HG02642 (cell line): ENCODE results near the gene SMO.

Experiments used
- ATAC-seq: cut with Tn5 transposase; IDR thresholded peaks from one replicate; pipeline ENCODE4 v1.9.1; 2021; ENCODE audit warnings: mild to moderate bottlenecking; ENCODE audit not compliant: unreplicated experiment, poor library complexity

SMO gene

DNA sequence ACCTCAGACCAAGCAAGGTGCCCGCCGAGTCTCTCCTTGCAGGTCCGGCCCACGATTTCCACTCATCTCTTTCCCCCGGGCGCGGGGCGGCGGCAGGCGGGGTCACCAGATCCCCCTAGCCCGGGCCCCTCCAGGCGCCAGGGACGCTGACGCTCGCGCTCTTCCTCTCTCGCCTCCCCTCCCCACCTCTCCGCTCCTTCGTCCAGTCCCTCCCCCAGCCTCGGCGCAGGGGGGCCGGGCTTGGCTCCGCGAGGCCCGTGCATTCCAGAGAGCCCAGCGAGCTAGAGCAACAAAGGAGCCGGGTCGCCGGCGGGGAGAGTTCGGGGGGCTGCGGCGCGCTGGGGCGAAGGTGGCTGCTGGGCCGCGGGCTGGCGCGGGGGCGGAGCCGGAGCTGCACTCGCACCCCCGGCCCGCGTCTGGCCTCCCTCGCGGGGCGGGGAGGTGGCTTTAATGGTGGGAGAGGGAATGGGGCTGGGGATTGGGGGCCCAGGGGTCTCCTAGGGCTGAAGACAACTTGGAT, at the start of gene SMO:
Gene SMO (plus strand): TSS at position 262 of the 520 bp plus-strand sequence. CDS start 519 bp downstream, outside the sequence.
- no peak for ATAC-seq

DNA sequence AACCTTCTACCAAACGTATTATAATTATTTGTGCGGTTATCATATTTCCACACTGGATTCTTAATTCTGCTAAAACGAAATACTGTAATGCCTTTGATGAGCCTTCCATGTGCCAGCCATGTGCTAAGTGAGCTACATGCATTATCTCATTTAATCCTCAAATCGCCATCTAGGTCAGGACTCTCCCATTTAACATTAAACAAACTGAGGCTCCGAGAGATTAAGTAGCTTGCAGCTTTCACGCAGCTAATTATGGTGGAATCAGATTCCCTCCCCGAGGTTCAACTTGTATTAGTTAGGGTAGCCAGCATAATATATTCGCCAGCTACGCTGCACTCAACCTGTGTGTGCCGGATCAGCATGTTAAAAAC, 44.7 kb upstream of the SMO start:
- ATAC-seq = no peak

DNA sequence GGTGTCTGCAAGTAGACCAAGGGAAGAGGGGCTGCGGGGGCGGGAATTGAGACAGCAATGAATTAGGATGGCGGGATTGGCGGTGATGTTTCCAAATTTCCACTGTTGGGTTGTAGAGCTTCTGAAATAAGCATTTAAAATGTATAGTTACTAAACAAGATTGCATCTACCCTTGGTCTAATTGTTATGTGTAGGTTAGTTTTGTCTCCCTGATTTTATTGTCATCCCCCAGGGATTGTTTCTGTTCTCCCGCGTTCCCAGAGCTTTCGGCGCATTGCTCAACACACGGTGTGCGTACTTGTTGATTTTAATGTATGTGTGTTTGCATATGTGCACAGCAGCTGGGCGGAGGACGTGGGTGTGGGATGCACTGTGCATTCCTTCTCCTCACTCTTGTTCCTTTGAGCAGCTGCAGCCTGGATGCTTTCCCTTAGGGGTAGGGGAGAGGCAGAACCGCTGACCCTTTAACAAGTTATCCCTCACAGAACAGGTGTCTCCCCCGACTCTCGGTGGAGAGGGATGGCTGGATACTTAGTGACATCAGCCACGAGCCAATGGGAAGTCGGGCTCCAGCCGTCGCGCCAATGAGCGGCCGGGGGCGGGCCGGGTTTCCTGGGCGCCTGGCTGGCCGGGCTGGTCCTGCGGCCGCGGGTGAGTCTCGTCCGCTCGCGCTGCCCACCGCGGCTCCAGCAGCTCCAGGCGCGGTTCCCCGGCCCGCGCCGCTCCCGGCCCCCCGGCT, 44.2 kb upstream of the SMO start, which contains the start of gene TSPAN33:
Gene TSPAN33 (plus strand): TSS at position 613 of the 739 bp plus-strand sequence. CDS start 274 bp downstream, outside the sequence.
- peak; percentile 75 for ATAC-seq

DNA sequence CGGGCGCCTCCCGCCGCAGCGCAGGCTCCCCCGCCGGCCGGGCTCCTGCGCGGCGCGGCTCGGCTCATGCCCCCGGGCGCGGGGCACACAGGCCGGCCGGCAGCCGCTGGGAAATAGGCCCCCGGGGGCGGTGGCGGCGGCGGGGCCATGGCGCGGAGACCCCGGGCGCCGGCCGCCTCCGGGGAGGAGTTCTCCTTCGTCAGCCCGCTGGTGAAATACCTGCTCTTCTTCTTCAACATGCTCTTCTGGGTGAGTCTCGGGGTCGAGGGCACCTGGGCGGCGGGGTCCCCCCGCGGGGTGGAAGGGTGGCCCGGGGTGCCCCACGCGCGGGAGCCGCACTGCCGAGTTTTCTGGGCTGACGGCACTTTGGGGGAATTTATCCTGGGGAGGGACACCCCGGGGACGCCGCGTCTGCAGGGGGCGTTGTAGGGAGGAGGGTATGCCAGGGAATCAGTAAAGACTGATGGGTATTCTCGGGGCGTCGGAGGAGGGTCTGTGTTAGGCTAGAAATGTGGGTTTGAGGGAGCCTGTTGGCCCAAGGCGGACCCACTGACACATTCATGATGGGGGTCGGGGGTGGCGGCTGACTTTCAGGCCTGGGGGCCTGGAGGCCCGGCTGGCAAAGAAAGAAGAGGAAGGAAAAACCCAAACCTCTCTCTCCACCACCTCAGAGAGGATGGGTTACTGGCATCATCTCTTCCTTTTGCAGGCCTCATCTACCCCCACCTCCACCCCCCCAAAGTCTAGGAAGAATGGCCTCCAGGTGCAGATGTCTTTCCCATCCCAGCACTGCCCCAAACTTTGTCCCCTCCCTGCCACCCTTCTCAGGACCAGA, 43.4 kb upstream of the SMO start:
- ATAC-seq = peak; percentile 20

DNA sequence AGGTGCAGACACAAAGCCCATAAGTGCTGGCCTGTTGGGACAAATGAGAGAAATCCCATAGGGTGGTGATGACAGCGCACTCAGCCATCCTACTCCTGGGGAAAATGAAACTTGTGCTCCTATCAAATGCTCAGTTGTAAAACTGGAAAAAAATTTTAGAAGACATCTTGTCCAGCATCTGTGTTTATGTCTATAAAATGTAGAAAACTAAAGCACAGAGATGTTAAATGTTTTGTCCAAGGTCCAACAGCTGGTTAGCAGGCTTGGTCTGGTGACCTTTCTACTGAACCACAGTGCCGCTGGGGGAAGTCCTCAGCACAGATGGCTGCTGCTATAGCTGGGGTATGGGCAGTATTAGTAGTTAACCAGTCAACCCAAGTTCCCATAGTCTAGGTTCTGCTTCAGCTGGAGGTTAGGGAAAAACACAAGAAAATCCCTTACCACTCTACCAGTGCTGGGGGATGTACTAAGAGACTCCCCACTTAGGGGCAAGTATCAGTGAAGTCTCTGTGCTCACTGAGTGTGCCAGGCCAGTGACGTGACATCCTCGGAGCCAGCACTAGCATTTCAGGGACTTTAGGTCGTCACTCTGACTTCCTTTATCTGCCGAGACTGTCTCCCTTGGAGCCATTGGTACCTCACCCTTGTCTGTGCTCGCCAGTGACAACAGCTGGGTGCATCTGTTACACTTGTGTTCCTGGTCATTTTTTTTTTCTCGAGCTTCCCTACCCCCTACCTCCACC, 42.0 kb upstream of the SMO start:
- peak; percentile 70 for ATAC-seq

DNA sequence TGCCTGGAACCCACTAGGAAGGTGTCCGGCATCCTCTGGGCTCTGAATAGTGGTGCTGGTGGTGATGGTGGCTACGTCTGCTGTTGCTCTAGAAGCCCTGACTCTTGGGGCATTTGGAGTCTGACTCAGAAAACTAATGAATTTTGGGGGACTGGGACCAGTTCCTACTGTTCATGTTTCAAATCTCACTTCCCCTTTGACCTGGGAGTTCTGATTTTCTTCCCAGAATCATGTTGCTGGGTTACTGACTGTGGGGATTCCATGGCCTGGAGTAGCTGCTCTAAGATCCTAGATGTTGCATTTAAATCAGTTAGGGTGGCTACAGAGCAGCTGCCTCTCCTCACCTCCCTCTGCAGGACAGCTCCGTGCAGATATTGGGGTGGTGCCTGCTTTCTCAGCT, 40.7 kb upstream of the SMO start:
- ATAC-seq = no peak

DNA sequence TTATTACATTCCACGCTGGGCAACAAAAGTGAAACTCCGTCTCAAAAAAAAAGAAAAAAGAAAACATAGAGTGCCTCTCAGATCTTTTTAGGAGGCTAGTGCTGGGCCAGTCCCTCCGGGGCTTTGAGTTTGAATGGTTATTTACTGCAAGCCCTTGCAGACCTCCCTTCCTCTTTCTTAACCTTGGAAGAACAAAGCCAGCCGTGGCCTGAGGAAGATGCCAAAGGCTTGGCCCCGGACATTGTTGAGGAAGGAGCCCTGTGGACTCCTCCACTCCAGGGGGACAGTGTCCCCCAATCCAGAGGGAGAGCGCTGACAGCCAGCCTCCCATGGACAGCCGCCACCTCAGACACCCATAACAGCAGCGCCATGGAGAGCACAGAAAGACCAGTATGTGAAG, 38.9 kb upstream of the SMO start:
- ATAC-seq = no peak

DNA sequence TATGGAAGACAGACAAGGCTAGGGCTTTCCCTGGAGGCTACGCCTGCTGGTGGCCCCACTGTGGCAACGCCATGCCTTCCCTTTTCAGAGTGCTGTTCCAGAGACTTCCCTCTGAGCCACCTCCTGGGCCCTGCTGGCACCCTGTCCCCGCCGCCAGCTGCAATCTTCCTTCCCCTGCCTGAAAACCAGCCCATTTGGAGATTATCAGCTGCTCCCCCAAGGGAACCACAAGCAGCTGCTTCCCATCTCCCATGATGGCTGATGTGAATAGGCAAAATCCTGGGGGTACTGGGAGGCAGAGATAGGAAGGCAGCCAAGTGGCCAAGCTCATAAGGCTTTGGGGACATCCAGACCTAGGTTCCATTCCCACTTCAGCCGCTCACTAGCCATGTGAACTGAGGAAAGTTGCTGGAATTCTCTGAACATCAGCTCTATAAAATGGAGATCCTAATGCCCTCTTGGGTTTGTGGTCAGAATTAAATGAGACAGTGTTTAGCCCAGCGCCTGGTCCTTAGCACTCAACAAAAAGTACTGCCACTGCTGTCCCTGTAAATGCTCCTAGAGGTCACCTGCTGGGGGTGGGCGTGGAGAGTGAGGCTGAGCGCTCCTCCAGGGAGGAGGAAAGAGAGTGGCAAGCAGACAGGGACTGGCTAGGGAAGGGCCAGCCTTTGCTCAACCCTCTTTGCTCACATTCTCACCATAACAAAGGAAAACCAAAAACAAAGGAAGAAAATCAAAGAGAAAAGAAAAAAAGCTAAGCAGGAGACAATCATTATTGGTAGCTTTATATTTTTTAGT, 38.0 kb upstream of the SMO start:
- no peak for ATAC-seq

DNA sequence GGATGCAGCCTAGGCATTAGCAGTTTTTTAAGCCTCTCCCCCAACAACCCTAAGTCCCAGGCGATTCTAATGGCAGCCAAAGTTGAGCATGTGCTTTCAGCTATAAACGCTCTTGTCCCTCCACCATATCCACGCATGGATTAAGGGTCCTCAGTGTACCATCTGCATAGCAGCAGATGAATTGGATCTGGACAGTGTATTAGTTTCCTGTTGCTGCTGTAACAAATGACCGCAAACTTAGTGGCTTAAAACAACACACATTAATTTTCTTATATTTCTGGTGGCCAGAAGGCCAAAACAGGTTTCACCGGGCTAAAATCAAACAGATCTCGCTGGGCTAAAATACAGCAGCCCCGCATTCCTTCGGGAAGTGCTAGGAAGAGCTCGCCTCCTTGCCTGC, 30.8 kb upstream of the SMO start:
- ATAC-seq = no peak

DNA sequence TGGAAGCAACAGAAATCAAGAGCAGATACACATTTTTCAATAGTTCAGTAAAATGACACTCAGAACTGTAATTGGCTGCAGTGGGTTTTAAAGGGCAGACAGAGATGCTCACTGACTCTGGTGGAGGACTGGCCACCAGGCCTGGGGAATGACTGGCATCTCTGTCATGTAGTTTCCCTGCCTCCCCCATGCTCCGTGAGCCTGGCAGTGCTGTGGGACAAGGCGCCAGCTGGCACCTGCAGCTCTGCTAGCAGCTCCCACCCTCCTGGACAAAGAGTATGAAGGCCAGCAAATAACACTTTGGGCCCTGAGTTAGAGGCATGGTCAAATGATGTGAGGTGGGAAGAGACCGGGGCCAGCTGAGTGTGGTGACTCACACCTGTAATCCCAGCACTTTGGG, 28.9 kb upstream of the SMO start:
- no peak for ATAC-seq

DNA sequence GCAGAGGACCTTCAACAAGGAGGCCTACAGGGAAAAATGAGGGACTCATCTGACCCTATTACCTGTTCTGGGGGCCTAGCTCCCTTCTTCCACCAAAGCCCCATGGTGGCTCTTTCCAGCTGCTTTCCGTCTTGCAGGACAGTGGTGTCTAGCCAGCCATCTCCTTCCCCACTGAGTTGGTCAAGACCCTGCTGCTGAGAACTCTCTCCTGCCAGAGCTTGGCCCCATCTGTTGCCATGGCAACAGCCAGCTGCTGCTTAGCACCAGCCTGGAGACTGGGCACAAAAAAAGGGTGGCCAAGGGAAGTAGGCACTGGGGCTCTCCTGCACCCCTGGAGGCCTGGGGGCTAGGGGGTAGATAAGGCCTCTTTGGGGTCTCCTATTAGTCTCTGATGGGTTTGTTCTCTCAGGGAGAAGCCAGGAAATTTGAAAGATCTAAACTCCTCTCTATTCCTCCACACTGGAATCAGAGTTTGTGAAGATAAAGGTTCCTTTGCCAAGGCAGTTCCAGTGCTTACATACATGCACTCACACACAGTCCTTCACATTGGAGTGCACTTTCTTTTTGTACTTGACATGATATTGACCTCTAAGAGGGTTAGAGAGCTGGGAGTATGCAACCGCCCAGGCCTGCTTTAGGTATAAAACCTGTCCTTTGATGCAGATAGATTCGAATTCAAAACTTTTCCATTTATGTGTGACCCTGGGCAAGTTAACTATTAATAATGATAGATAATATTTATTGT, 28.1 kb upstream of the SMO start:
- no peak for ATAC-seq

DNA sequence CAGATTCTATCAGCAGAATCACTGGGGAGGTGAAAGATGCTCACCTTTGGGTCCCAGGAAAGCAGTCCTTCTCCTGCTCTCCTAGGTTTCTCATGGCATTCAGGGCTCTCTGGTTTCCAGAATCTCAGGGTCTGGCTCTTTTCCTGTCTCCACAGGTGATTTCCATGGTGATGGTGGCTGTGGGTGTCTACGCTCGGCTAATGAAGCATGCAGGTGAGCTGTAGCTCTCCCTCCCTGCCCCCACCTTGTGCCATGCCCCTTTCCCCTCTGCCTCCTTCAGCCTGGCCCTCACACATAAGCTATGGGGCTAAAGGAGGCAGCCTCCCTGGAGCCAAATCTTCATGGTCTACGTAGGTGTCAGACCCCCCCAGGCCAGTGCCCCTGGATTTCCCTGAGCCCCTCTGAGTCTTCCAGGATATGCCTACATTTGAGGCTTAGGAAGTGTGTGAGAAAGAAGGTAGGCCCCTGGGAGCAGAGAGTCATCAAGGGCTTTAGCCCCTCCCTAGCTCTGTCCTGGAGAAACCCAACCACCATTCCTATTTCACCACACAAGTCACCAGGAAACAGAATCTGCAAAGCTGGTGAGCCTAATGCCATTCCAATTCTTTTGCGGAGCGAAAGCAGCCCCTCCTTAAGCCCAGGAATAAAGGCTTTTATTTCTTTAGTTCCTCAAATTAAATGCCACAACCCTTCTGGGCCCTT, 26.8 kb upstream of the SMO start:
- ATAC-seq = no peak

DNA sequence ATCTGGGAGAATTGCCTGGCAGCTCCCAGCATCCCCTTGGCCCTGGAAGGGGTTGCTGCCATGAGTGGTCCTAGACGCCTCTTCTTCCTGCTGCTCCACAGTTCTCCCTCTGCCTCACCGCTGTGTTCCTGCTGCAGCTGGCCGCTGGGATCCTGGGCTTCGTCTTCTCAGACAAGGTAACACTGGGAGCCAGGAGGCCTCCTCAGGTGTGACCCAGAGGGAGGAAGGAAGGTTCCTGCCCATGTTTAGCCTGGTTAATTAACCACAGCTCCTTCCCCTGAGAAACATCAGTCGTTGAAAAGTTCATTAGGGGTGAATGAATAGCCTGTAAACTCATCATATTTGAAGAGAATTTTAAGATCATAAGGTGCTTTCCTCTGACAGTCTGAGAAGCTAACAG, 25.7 kb upstream of the SMO start:
- no peak for ATAC-seq

DNA sequence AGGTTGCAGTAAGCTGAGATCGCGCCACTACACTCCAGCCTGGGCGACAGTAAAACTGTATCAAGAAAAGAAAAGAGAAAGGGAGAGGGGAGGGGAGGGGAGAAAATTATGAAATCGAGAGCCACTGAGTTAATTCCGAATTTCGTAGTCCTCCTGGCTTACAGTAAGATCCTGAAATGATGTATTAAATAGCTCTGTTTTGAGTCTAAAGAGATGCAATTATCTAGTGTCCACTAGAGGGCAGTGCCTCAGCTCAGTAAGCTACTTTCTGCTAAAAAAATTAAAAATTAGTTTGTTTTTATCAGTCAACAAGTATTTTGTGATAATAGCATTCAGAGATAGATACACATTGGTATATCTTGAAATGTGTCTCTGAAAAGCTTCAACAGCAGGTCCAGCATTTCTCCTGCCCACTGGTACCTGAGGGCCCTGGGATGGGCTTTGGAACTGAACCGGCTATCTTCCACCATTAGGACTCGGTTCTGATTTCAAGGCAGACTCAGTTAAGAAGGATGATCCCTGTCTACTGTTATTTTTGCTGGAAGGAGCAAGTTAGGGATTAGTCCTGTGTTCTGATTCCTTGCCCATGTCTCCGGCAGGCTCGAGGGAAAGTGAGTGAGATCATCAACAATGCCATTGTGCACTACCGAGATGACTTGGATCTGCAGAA, 24.4 kb upstream of the SMO start:
- no peak for ATAC-seq

DNA sequence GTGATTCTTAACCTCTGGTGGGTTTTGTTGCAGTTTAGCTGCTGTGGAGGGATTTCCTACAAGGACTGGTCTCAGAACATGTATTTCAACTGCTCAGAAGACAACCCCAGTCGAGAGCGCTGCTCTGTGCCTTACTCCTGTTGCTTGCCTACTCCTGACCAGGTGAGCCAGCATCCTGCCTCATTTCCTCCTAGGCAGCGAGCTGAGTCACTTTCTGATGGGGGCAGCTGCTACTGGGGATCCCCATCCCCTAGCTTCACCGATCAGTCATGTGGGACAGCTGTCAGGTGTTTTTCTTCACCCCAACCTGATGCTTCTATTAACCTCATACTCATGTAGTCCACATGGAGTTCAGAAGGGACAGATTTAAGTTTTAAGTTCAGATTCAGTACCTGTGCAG, 21.7 kb upstream of the SMO start:
- ATAC-seq = peak; percentile 46

DNA sequence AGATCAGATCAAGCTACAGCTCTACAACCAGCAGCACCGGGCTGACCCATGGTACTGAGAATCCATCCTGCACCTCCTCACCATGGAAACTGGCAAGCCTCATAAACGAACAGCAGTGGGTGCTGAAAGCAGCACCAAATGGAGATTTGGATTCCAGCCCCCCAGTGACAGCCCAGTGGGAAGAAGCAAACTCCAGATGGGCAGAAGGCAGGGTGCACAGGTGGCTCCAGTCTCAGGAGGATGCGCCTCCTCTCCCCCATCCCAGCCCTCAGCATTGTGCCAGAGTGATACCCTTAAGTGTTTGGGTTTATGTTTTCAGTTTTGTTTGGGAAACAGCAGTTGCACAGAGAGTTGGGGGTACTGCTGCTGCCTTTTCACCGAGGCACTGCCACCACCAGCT, 20.6 kb upstream of the SMO start:
- no peak for ATAC-seq

DNA sequence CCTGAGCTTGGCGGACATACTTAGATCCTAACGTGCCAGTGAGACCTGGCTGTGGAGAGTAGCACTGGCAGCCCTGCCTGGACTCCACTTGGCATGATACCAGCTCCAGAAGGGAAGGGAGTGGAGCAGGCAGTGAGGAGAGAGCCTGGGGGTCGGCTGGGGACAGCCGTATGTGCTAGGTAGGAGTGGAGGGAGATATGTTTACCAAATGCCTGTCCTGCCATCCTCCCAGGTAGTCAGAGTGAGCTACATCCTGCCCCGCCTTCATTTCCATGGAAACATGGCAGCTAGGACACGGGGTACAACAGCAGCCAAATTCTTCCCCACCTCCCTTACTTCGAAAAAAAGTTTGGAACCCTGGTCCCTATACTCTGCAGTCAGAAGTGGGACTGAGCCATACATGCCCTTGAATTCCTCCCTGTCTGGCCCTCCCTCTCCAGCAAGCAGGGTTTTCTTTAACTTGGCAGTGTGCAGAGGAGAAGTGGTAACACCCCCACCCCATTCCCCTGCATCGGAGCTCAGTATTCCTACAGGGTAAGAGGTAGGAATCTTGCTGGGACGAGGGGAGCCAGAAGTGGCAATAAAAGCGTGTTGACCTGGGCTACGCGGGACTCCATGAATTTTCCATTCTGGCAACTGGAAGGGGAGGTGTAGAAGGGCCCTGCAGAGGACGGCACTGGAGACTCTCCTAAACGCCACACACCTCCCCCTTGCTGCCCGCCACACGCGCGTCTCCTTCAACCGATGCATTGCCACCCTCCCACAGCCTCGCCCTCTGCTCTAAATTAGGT, 20.0 kb upstream of the SMO start:
- no peak for ATAC-seq
